HepG2 (cell line): ENCODE measurements around the gene COG5. TPM values are rescaled to one million over a fixed set of nuclear protein-coding genes. Genes with fewer than 3 reads are reported as not detected.

ENCODE experiments used
- BORCS8-MEF2B ChIP-seq: sonication (generic); formaldehyde crosslinking; IDR thresholded peaks from 2 replicates; pipeline ENCODE4 v1.8.0; 2022; ENCODE audit warnings: mild to moderate bottlenecking, missing genetic modification reagents
- CBX2 ChIP-seq, 2 experiments: fragments of 200-600 bp in 1 of 2; sonication (generic); formaldehyde crosslinking in 1 of 2; IDR thresholded peaks; 2 replicates each; pipeline versions ENCODE4 v1.7.0 to v1.8.1; 2018 to 2022; ENCODE audit warnings: low read depth in 2 of 2, low read length in 1 of 2, mild to moderate bottlenecking in 1 of 2, missing genetic modification reagents in 1 of 2
- E2F2 ChIP-seq: sonication (generic); formaldehyde crosslinking; IDR thresholded peaks from 2 replicates; pipeline ENCODE4 v1.4.0; 2020; ENCODE audit warnings: missing genetic modification reagents, borderline replicate concordance
- EHMT2 ChIP-seq: fragments of 200-600 bp; sonication (generic); IDR thresholded peaks from 2 replicates; pipeline ENCODE4 v1.7.0; 2017; ENCODE audit warnings: antibody characterized with exemption, low read depth, low read length, borderline replicate concordance
- GATAD1 ChIP-seq: IDR thresholded peaks from 2 replicates; pipeline ENCODE4 v1.6.1; 2016; ENCODE audit warnings: missing genetic modification reagents, missing compliant biosample characterization
- JUND ChIP-seq: sonication (generic); formaldehyde crosslinking; IDR thresholded peaks from 2 replicates; pipeline ENCODE4 v1.8.0; 2022; ENCODE audit warnings: mild to moderate bottlenecking, missing genetic modification reagents
- NR2F2 ChIP-seq: IDR thresholded peaks from 2 replicates; pipeline ENCODE4 v1.6.1; 2012; ENCODE audit warnings: low read depth, inconsistent platforms, borderline replicate concordance
- POGK ChIP-seq: sonication (generic); formaldehyde crosslinking; conservative IDR thresholded peaks from 2 replicates; pipeline ENCODE4 v1.8.0; 2022; ENCODE audit warnings: mild to moderate bottlenecking, moderate library complexity, missing genetic modification reagents
- PRDM4 ChIP-seq: sonication (generic); formaldehyde crosslinking; IDR thresholded peaks from 2 replicates; pipeline ENCODE4 v1.9.0; 2021; ENCODE audit warnings: missing genetic modification reagents, borderline replicate concordance
- PRPF4 ChIP-seq: fragments of 200-400 bp; formaldehyde crosslinking; IDR thresholded peaks from 2 replicates; pipeline ENCODE4 v1.6.1; 2016; ENCODE audit warnings: low read length, low read depth; ENCODE audit not compliant: poor library complexity, severe bottlenecking
- RAD51 ChIP-seq: fragments of 450-650 bp; IDR thresholded peaks from 2 replicates; pipeline ENCODE4 v1.6.1; 2016; ENCODE audit warnings: borderline replicate concordance
- ZFX ChIP-seq: sonication (generic); formaldehyde crosslinking; IDR thresholded peaks from 2 replicates; pipeline ENCODE4 v1.4.0; 2020; ENCODE audit warnings: mild to moderate bottlenecking, low read depth, missing genetic modification reagents, moderate library complexity
- ZNF136 ChIP-seq: sonication (generic); formaldehyde crosslinking; IDR thresholded peaks from 2 replicates; pipeline ENCODE4 v1.8.1; 2022; ENCODE audit warnings: low read depth, mild to moderate bottlenecking, moderate library complexity, missing genetic modification reagents
- ZNF207 ChIP-seq: fragments of 450-650 bp; IDR thresholded peaks from 2 replicates; pipeline ENCODE4 v1.6.1; 2016; ENCODE audit warnings: antibody characterized with exemption, borderline replicate concordance
- ZNF414 ChIP-seq: sonication (generic); formaldehyde crosslinking; IDR thresholded peaks from 2 replicates; pipeline ENCODE4 v1.5.0; 2020; ENCODE audit warnings: missing genetic modification reagents
- ZNF496 ChIP-seq: sonication (generic); formaldehyde crosslinking; IDR thresholded peaks from 2 replicates; pipeline ENCODE4 v1.8.1; 2023; ENCODE audit warnings: mild to moderate bottlenecking, moderate library complexity, missing genetic modification reagents; ENCODE audit not compliant: insufficient replicate concordance
- polyA plus RNA-seq, 8 experiments: library from polyadenylated mRNA; depleted of rRNA in 3 of 8; stranded (reverse) in 7 of 8; unstranded in 1 of 8; fragments of >200 nt; fragmentation: Illumina TruSeq in 4 of 8; extraction: Trizol in 4 of 8; gene quantifications; 2 replicates each; pipeline versions ENCODE4 v1.2.1 to v1.2.3, GENCODE V29; 2011 to 2016; ENCODE audit warnings: low read depth in 4 of 8, missing spikeins in 1 of 8, mixed read lengths in 1 of 8; ENCODE audit not compliant: insufficient read depth in 1 of 8
- total RNA-seq, 5 experiments: library from RNA; depleted of rRNA; stranded (reverse); fragments of >200 nt; fragmentation: Illumina TruSeq; extraction: Trizol; gene quantifications; 2 replicates each; pipeline ENCODE4 v1.2.3, GENCODE V29; 2016; ENCODE audit warnings: low read depth in 1 of 5
- TF ChIP-seq, protein P1 (sequence below): sonication (generic); formaldehyde crosslinking; IDR thresholded peaks from 2 replicates; pipeline ENCODE4 v1.8.0; 2022; ENCODE audit warnings: missing genetic modification reagents, mild to moderate bottlenecking, inconsistent platforms, borderline replicate concordance
- TF ChIP-seq, protein P2 (sequence below): IDR thresholded peaks from 2 replicates; pipeline ENCODE4 v1.6.1; 2016; ENCODE audit warnings: low read depth

The COG5 gene
- total and polyA plus RNA-seq, 2 of the 13 experiments (the other 11 are each of a cell fraction or from before 2014, with no cell fraction given), result 20.4 to 31.3 TPM

DNA sequence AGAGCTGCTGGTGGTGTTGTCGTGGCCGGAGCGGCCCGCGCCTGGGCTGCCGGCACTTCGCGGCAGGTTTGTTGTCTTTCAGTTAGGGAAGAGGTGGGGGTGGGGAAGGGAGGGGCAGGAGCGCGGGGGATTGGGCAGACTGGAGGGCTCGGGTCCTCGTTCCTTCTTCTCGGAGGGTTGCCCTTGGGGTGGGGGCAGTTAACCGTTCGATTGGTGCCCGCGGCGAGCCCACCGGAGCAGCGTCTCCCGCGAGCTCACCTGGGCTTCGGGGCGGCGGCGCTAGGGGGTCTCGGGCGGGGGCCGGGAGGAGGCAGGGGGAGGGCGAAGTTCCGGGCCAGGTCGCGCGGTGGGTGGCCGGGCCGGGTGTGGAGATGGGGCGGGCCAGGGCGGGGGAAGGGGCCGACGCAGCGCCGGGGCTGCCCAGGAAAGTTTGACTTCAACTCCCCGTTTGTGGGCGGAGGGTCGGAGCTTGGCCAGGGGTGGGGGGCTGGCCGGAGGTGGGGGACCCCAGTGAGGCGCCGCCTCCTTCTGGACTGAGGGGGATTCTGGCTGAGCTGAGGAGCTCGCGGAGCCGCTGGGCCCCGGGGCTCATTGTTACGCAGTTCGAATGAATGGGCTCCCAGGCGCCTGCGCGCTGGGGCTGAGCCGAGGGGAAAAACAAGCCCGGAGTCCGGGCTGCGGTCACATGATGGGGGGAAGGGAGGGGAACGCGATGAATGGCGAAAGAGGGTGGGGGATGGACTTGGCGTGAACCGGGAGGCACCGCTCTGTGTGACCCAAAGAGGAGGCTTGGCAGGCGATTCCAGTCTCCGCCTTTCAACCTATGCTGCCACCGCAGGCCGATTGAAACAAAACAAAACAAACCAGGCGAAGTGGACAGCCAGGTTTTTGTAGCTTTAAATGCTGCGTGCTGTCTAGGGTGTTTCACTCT lies 394.3 kb downstream of the COG5 start (continued):
- TF ChIP-seq PRDM4 (CRISPR knock-in tag) (no peak), NR2F2 (no peak), POGK (CRISPR knock-in tag) (peak; percentile 69; the same call in 1 of the 2 replicates), CBX2 (IDR thresholded peaks at IDR 0.05; ENCODE audit: low read depth, low read length) (no peak), CBX2 (CRISPR knock-in tag; IDR thresholded peaks at IDR 0.05; ENCODE audit: low read depth) (no peak), GATAD1 (peak; percentile 76), PRPF4 (peak; percentile 98), ZNF207 (no peak), ZNF496 (CRISPR knock-in tag) (no peak), RAD51 (peak; percentile 85), EHMT2 (no peak), E2F2 (CRISPR knock-in tag) (no peak), ZFX (CRISPR knock-in tag) (peak; percentile 61), JUND (no peak), BORCS8-MEF2B (CRISPR knock-in tag) (peak; percentile 67; the same call in 1 of the 2 replicates), ZNF414 (CRISPR knock-in tag) (peak; percentile 56; the same call in 1 of the 2 replicates), ZNF136 (CRISPR knock-in tag) (0 out of 2 replicates have a peak, but pooled peaks have one; percentile 37)
- TF ChIP-seq, protein P1, sequence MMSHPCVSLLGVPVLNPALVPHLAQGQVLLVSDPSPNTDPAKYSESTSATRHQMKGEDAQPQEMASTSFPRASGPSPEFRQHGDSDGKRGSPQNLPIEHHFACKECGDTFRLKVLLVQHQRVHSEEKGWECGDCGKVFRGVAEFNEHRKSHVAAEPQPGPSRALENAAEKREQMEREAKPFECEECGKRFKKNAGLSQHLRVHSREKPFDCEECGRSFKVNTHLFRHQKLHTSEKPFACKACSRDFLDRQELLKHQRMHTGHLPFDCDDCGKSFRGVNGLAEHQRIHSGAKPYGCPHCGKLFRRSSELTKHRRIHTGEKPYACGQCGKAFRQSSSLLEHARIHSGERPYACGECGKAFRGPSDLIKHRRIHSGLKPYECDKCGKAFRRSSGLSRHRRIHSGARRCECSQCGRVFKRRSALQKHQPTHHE, result no peak
- TF ChIP-seq, protein P2, sequence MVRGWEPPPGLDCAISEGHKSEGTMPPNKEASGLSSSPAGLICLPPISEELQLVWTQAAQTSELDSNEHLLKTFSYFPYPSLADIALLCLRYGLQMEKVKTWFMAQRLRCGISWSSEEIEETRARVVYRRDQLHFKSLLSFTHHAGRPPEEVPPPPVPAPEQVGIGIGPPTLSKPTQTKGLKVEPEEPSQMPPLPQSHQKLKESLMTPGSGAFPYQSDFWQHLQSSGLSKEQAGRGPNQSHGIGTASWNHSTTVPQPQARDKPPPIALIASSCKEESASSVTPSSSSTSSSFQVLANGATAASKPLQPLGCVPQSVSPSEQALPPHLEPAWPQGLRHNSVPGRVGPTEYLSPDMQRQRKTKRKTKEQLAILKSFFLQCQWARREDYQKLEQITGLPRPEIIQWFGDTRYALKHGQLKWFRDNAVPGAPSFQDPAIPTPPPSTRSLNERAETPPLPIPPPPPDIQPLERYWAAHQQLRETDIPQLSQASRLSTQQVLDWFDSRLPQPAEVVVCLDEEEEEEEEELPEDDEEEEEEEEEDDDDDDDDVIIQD, result peak; percentile 75
